Liver (tissue), 9 donors: Measurements from ENCODE around the gene ADAMTS2. TPM values are rescaled to one million over a fixed set of nuclear protein-coding genes. Genes with fewer than 3 reads are reported as not detected.

Experiments
- DNase-seq: peaks from one replicate; pipeline ENCODE4 v3.0.0-alpha.2; 2017; ENCODE audit warnings: low spot score
- H3K27ac ChIP-seq, 2 donors: one replicate each; pipeline ENCODE4 v1.7.0; 2013; ENCODE audit warnings: inconsistent platforms in 2 of 2, low read length in 2 of 2, control low read depth in 1 of 2, low read depth in 1 of 2, mild to moderate bottlenecking in 1 of 2
- H3K27me3 ChIP-seq, 4 donors: one replicate each; pipeline versions ENCODE4 v1.6.1 to v1.7.0; 2013; ENCODE audit warnings: low read length in 3 of 4, inconsistent platforms in 1 of 4, mild to moderate bottlenecking in 1 of 4, moderate library complexity in 1 of 4; ENCODE audit not compliant: control insufficient read depth in 4 of 4, insufficient read depth in 4 of 4
- H3K36me3 ChIP-seq, 4 donors: one replicate each; pipeline versions ENCODE4 v1.6.1 to v1.7.0; 2013; ENCODE audit warnings: low read length in 3 of 4, mild to moderate bottlenecking in 3 of 4, low read depth in 1 of 4, moderate library complexity in 1 of 4; ENCODE audit not compliant: control insufficient read depth in 4 of 4, insufficient read depth in 3 of 4
- H3K4me1 ChIP-seq, 4 donors: one replicate each; pipeline versions ENCODE4 v1.6.1 to v1.7.0; 2013; ENCODE audit warnings: low read length in 3 of 4, mild to moderate bottlenecking in 3 of 4, moderate library complexity in 1 of 4; ENCODE audit not compliant: control insufficient read depth in 4 of 4, insufficient read depth in 4 of 4
- H3K4me3 ChIP-seq, 3 donors: one replicate each; pipeline versions ENCODE4 v1.6.1 to v1.7.0; 2013; ENCODE audit warnings: low read length in 3 of 3, control low read depth in 1 of 3, low read depth in 1 of 3, mild to moderate bottlenecking in 1 of 3
- H3K9ac ChIP-seq, 2 donors: one replicate each; pipeline ENCODE4 v1.7.0; 2013; ENCODE audit warnings: low read length in 2 of 2, mild to moderate bottlenecking in 2 of 2, moderate library complexity in 2 of 2, control low read depth in 1 of 2, low read depth in 1 of 2
- H3K9me3 ChIP-seq, 4 donors: one replicate each; pipeline versions ENCODE4 v1.6.1 to v1.7.0; 2013; ENCODE audit warnings: low read length in 3 of 4; ENCODE audit not compliant: control insufficient read depth in 4 of 4
- ATF3 ChIP-seq: IDR thresholded peaks from 2 replicates; pipeline ENCODE4 v1.6.1; 2016; ENCODE audit warnings: antibody characterized with exemption
- CTCF ChIP-seq: fragments of 150-350 bp; IDR thresholded peaks from 2 replicates; pipeline ENCODE4 v1.5.1; 2017; ENCODE audit warnings: improper control_type of control experiment, low read depth, low read length; ENCODE audit not compliant: missing input control
- EGR1 ChIP-seq, 2 donors: IDR thresholded peaks; 2 replicates each; pipeline ENCODE4 v1.6.1; 2016 to 2018; ENCODE audit warnings: antibody characterized with exemption in 2 of 2, low read depth in 2 of 2
- FOXA1 ChIP-seq: IDR thresholded peaks from 2 replicates; pipeline ENCODE4 v1.6.1; 2016; ENCODE audit warnings: antibody characterized with exemption
- FOXA2 ChIP-seq: IDR thresholded peaks from 2 replicates; pipeline ENCODE4 v1.6.1; 2016; ENCODE audit warnings: antibody characterized with exemption
- GABPA ChIP-seq, 2 donors: IDR thresholded peaks in 1 of 2; conservative IDR thresholded peaks in 1 of 2; 2 replicates each; pipeline ENCODE4 v1.6.1; 2016; ENCODE audit warnings: antibody characterized with exemption in 2 of 2, mild to moderate bottlenecking in 1 of 2, moderate library complexity in 1 of 2
- HNF4A ChIP-seq, 2 donors: conservative IDR thresholded peaks; 2 replicates each; pipeline ENCODE4 v1.6.1; 2016; ENCODE audit warnings: antibody characterized with exemption in 2 of 2, mild to moderate bottlenecking in 2 of 2
- HNF4G ChIP-seq: IDR thresholded peaks from 2 replicates; pipeline ENCODE4 v1.6.1; 2016; ENCODE audit warnings: antibody characterized with exemption
- JUND ChIP-seq, 2 donors: IDR thresholded peaks; 2 replicates each; pipeline ENCODE4 v1.6.1; 2016; ENCODE audit warnings: antibody characterized with exemption in 2 of 2
- MAX ChIP-seq: IDR thresholded peaks from 2 replicates; pipeline ENCODE4 v1.6.1; 2016; ENCODE audit warnings: antibody characterized with exemption
- NR2F2 ChIP-seq: IDR thresholded peaks from 2 replicates; pipeline ENCODE4 v1.6.1; 2016; ENCODE audit warnings: antibody characterized with exemption
- RXRA ChIP-seq, 2 donors: IDR thresholded peaks; 2 replicates each; pipeline ENCODE4 v1.6.1; 2017 to 2018; ENCODE audit warnings: antibody characterized with exemption in 2 of 2, mild to moderate bottlenecking in 1 of 2
- SP1 ChIP-seq: IDR thresholded peaks from 2 replicates; pipeline ENCODE4 v1.6.1; 2018; ENCODE audit warnings: antibody characterized with exemption, mild to moderate bottlenecking
- YY1 ChIP-seq: IDR thresholded peaks from 2 replicates; pipeline ENCODE4 v1.6.1; 2016; ENCODE audit warnings: antibody characterized with exemption, mild to moderate bottlenecking
- ZBTB33 ChIP-seq: IDR thresholded peaks from 2 replicates; pipeline ENCODE4 v1.6.1; 2016; ENCODE audit warnings: antibody characterized with exemption
- WGBS: extraction: QIAGEN DNeasy Blood & Tissue Kit; methylation state at CpG from one replicate; pipeline ENCODE4 v1.1.7; 2013; 5-methylcytosine and 5-hydroxymethylcytosine counted together
- polyA plus RNA-seq, 2 donors: library from polyadenylated mRNA; stranded (reverse) in 1 of 2; unstranded in 1 of 2; fragments of 200-250 nt in 1 of 2; fragments of >200 nt in 1 of 2; fragmentation: Nextera tagmentation in 1 of 2; extraction: Ambion mirVana in 1 of 2; gene quantifications; one replicate each; pipeline versions ENCODE4 v1.2.1 to v1.2.3, GENCODE V29; 2013 to 2015
- total RNA-seq, 2 donors: library from RNA; depleted of rRNA; stranded (reverse); fragments of >200 nt; gene quantifications; one replicate each; pipeline ENCODE4 v1.2.3, GENCODE V29; 2014
- donor health status: healthy.
- donor health status: healthy.
- donor health status: healthy.
- donor health status: healthy.
- donor health status: healthy.

ADAMTS2 gene
- total and polyA plus RNA-seq, 4 donors: 2.7 to 24.3 (median 12.0) TPM

- no peaks in the 10 kb centered on the region for H3K27me3 ChIP-seq
- DNase-seq: no peak
- WGBS: 80% methylated on average over 32 of the region's 32 CpGs
Observed at GRCh38 chr5:179322071-179323025, 22.9 kb downstream of the ADAMTS2 start.

More at GRCh38 chr5:179322071-179323025, 22.9 kb downstream of the ADAMTS2 start:
- no peak overlapping the region for H3K4me3 ChIP-seq
- H3K27ac ChIP-seq: no peak overlapping the region
- TF ChIP-seq MAX (no peak), YY1 (no peak), JUND (IDR thresholded peaks at IDR 0.05) (no peak), ATF3 (no peak), FOXA2 (no peak), SP1 (no peak), RXRA (IDR thresholded peaks at IDR 0.05) (no peak), GABPA (IDR thresholded peaks at IDR 0.05 in 1 of 2, conservative IDR thresholded peaks at IDR 0.05 in 1 of 2) (no peak), EGR1 (IDR thresholded peaks at IDR 0.05; ENCODE audit: low read depth in 2 of 2) (no peak), CTCF (no peak), ZBTB33 (no peak), HNF4G (no peak), FOXA1 (no peak), NR2F2 (no peak), HNF4A (conservative IDR thresholded peaks at IDR 0.05) (no peak)
- no peaks in the 10 kb centered on the region for H3K4me1 ChIP-seq
- H3K36me3 ChIP-seq: no peaks in the 10 kb centered on the region
- H3K9me3 ChIP-seq: no peaks in the 10 kb centered on the region
- no peak overlapping the region for H3K9ac ChIP-seq
